Endothelial cell of umbilical vein (primary cell): ENCODE results near the gene OLAH.

ENCODE experiments used
- CTCF ChIP-seq, 2 donors: IDR thresholded peaks; 1 replicate in 1 of 2; 2 replicates in 1 of 2; pipeline ENCODE4 v1.5.1; 2011; ENCODE audit warnings: low read length in 2 of 2, mild to moderate bottlenecking in 2 of 2, moderate library complexity in 2 of 2, control low read depth in 1 of 2, inconsistent platforms in 1 of 2, low read depth in 1 of 2; ENCODE audit not compliant: insufficient read depth in 1 of 2; ENCODE audit errors: extremely low read depth in 1 of 2
- FOS ChIP-seq: IDR thresholded peaks from 2 replicates; pipeline ENCODE4 v1.6.1; 2011; ENCODE audit warnings: mild to moderate bottlenecking, low read length, moderate library complexity, borderline replicate concordance; ENCODE audit not compliant: insufficient read depth
- JUN ChIP-seq: IDR thresholded peaks from 2 replicates; pipeline ENCODE4 v1.6.1; 2011; ENCODE audit warnings: borderline replicate concordance, low read depth; ENCODE audit not compliant: insufficient read length, insufficient read depth
- MYC ChIP-seq: IDR thresholded peaks from one replicate; pipeline ENCODE4 v1.6.1; 2011; ENCODE audit warnings: mild to moderate bottlenecking, low read depth, low read length
- POLR2A ChIP-seq: IDR thresholded peaks from 2 replicates; pipeline ENCODE4 v1.6.1; 2012; ENCODE audit warnings: low read depth, mild to moderate bottlenecking, control low read depth, low read length
- POLR2AphosphoS5 ChIP-seq: IDR thresholded peaks from 2 replicates; pipeline ENCODE4 v1.6.1; 2012; ENCODE audit warnings: low read depth, mild to moderate bottlenecking, control low read depth, low read length, moderate library complexity; ENCODE audit not compliant: insufficient read depth
- TF ChIP-seq, protein P1 (sequence below): IDR thresholded peaks from 2 replicates; pipeline ENCODE4 v1.6.1; 2011; ENCODE audit not compliant: insufficient read depth, insufficient read length

GRCh38 chr10:15053061-15053460, 9.3 kb downstream of the OLAH start:
- TF ChIP-seq POLR2A, result no peak
- no peak for TF ChIP-seq FOS
- TF ChIP-seq CTCF (IDR thresholded peaks at IDR 0.05; ENCODE audit: extremely low read depth in 1 of 2, insufficient read depth in 1 of 2, low read depth in 1 of 2, low read length in 2 of 2), result no peak
- TF ChIP-seq POLR2AphosphoS5, result no peak
- TF ChIP-seq JUN, result no peak
- TF ChIP-seq MYC, result no peak
- TF ChIP-seq, protein P1, sequence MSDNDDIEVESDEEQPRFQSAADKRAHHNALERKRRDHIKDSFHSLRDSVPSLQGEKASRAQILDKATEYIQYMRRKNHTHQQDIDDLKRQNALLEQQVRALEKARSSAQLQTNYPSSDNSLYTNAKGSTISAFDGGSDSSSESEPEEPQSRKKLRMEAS, result no peak
